ENCODE measurements around the gene AGER. TPM values are rescaled to one million over a fixed set of nuclear protein-coding genes. Genes with fewer than 3 reads are reported as not detected.

Gene AGER
- total and polyA plus RNA-seq, 2 of the 4 experiments (the other 2 are of a cell fraction) = 0.18 to 4.2 TPM

- POLR2A ChIA-PET (ENCODE audit: unreplicated experiment) = no interaction called here
- intact Hi-C loops (cut with micrococcal nuclease) = no loop called here
- peaks cover 38% of the 10 kb centered on the region for H3K36me3 ChIP-seq (ENCODE audit: control insufficient read depth, insufficient read depth, low read length)
Observed at GRCh38 chr6:32183483-32184083, 470 bp downstream of the AGER start.

More at GRCh38 chr6:32183483-32184083, 470 bp downstream of the AGER start:
- no peak overlapping the region for H3K4me2 ChIP-seq (ENCODE audit: low read depth, low read length)
- CTCF ChIA-PET = no interaction called here
- TF ChIP-seq CEBPB (IDR thresholded peaks at IDR 0.05; ENCODE audit: low read depth, low read length) (no peak), RCOR1 (IDR thresholded peaks at IDR 0.05; ENCODE audit: insufficient replicate concordance, low read length) (no peak), CTCF (conservative IDR thresholded peaks at IDR 0.05; ENCODE audit: low read depth, low read length) (no peak), MXI1 (IDR thresholded peaks at IDR 0.05; ENCODE audit: borderline replicate concordance, low read depth, low read length) (no peak), MAFK (IDR thresholded peaks at IDR 0.05; ENCODE audit: low read depth, low read length) (no peak), RAD21 (IDR thresholded peaks at IDR 0.05; ENCODE audit: low read length) (no peak), BHLHE40 (IDR thresholded peaks at IDR 0.05; ENCODE audit: low read depth, low read length) (no peak), NFE2L2 (IDR thresholded peaks at IDR 0.05; ENCODE audit: low read depth, low read length) (no peak), USF2 (IDR thresholded peaks at IDR 0.05; ENCODE audit: low read depth, low read length) (no peak), FOS (IDR thresholded peaks at IDR 0.05; ENCODE audit: low read depth, low read length) (no peak), MAZ (IDR thresholded peaks at IDR 0.05; ENCODE audit: borderline replicate concordance, low read depth, low read length) (no peak), ELK1 (IDR thresholded peaks at IDR 0.05; ENCODE audit: borderline replicate concordance, low read depth, low read length) (no peak), RFX5 (IDR thresholded peaks at IDR 0.05; ENCODE audit: low read depth, low read length) (no peak)
- H3K9ac ChIP-seq (ENCODE audit: low read depth, low read length) = no peak overlapping the region
- no peak overlapping the region for H2BK20ac ChIP-seq (ENCODE audit: low read depth, low read length)
- H2BK15ac ChIP-seq (ENCODE audit: low read depth, low read length) = no peak overlapping the region
- no peak overlapping the region for H3K4ac ChIP-seq (ENCODE audit: low read depth, low read length)
- H3K9me3 ChIP-seq (ENCODE audit: control insufficient read depth, insufficient read depth, low read length) = no peaks in the 10 kb centered on the region
- no peak overlapping the region for H3K23ac ChIP-seq (ENCODE audit: low read depth, low read length)
- in situ Hi-C loops (cut with MboI; ENCODE audit: low sequenced_read_pairs) = loop anchor here (25.0 kb wide), 1 partner anchor 779 kb away; the partner anchor contains the start of genes BRD2 and HLA-DMA
- H3K56ac ChIP-seq (ENCODE audit: extremely low read depth, insufficient read depth, low read length) = no peak overlapping the region
- no peak for ATAC-seq (ENCODE audit: low read depth)
- no TSS peak for BruUV-seq (replicated peaks)
- H3K79me1 ChIP-seq (ENCODE audit: low read depth in 1 of 2, low read length in 2 of 2) = peaks cover 17 to 48% of the 10 kb centered on the region in 2 experiments
- no peak overlapping the region for H2BK5ac ChIP-seq (ENCODE audit: low read depth, low read length, poor library complexity, severe bottlenecking)
- peak overlapping the region; percentile 39 for H2AFZ ChIP-seq (replicated peaks; ENCODE audit: low read length, poor library complexity)
- no peak overlapping the region for H2BK120ac ChIP-seq (ENCODE audit: low read depth, low read length)
- H4K5ac ChIP-seq (ENCODE audit: low read depth, low read length) = no peak overlapping the region
- 80% methylated on average over 2 of the region's 15 CpGs; no CpG with 5 or more reads in 1 of the 2 experiments for WGBS, 2 experiments (ENCODE audit: extremely low coverage in 2 of 2, insufficient read length in 1 of 2)
- no peaks in the 10 kb centered on the region for H4K20me1 ChIP-seq (ENCODE audit: insufficient read depth, low read length)
- H3K4me1 ChIP-seq (ENCODE audit: control insufficient read depth, insufficient read depth, low read length) = no peaks in the 10 kb centered on the region
- peaks cover 15% of the 10 kb centered on the region for H3K9me1 ChIP-seq (ENCODE audit: insufficient read depth, low read length)
- no peaks in the 10 kb centered on the region for H3K27me3 ChIP-seq (ENCODE audit: control insufficient read depth, insufficient read depth, low read length)
- no peak overlapping the region for H4K8ac ChIP-seq (ENCODE audit: low read depth in 2 of 2, low read length in 2 of 2)
- no peak overlapping the region for H3K14ac ChIP-seq (replicated peaks; ENCODE audit: low read depth, low read length)
- no peak for DNase-seq
- dilution Hi-C loops (cut with HindIII; ENCODE audit: low sequenced_read_pairs, unreplicated experiment) = no loop called here
- H2AK5ac ChIP-seq (ENCODE audit: low read depth, low read length) = no peak overlapping the region
- no peak overlapping the region for H3K4me3 ChIP-seq (ENCODE audit: insufficient read depth, low read depth, low read length)
- no peak overlapping the region for H3K18ac ChIP-seq (ENCODE audit: low read depth, low read length)
- no peak overlapping the region for H4K91ac ChIP-seq (ENCODE audit: insufficient read depth, low read depth, low read length)
- no peak overlapping the region for H3K27ac ChIP-seq (ENCODE audit: insufficient read depth, low read length)
- H2AK9ac ChIP-seq (replicated peaks; ENCODE audit: low read depth, low read length, poor library complexity) = peak overlapping the region; percentile 71

All from IMR-90 (cell line).